ENCODE data around the gene TRIM46. TPM values are rescaled to one million over a fixed set of nuclear protein-coding genes. Genes with fewer than 3 reads are reported as not detected.

Gene TRIM46
- total and polyA plus RNA-seq, 2 of the 13 experiments (the other 11 are each of a cell fraction or from before 2014, with no cell fraction given): 0.04 to 0.09 TPM

GRCh38 chr1:155209312-155209721 is 35.7 kb downstream of the TRIM46 start (continued):
- TF ChIP-seq ZBTB49 (CRISPR knock-in tag; IDR thresholded peaks at IDR 0.05; ENCODE audit: borderline replicate concordance) (no peak), MEIS1 (CRISPR knock-in tag; IDR thresholded peaks at IDR 0.05; ENCODE audit: borderline replicate concordance) (no peak), ZNF784 (CRISPR knock-in tag; IDR thresholded peaks at IDR 0.05; ENCODE audit: borderline replicate concordance) (no peak), NONO (IDR thresholded peaks at IDR 0.05) (no peak), NONO (CRISPR knock-in tag; conservative IDR thresholded peaks at IDR 0.05) (0 out of 2 replicates have a peak, but pooled peaks have one; percentile 23), ZBTB20 (CRISPR knock-in tag; IDR thresholded peaks at IDR 0.05; ENCODE audit: borderline replicate concordance, low read depth) (no peak), RBAK (CRISPR knock-in tag; IDR thresholded peaks at IDR 0.05) (no peak), ZNF563 (CRISPR knock-in tag; IDR thresholded peaks at IDR 0.05) (peak; percentile 45; the same call in 1 of the 2 replicates), SIN3B (IDR thresholded peaks at IDR 0.05; ENCODE audit: low read length) (no peak), ZNF331 (CRISPR knock-in tag; IDR thresholded peaks at IDR 0.05) (0 out of 2 replicates have a peak, but pooled peaks have one; percentile 5), TMF1 (CRISPR knock-in tag; IDR thresholded peaks at IDR 0.05; ENCODE audit: low read depth) (0 out of 2 replicates have a peak, but pooled peaks have one; percentile 5), DMAP1 (CRISPR knock-in tag; IDR thresholded peaks at IDR 0.05) (peak; percentile 61; the same call in 1 of the 2 replicates), ZNF550 (CRISPR knock-in tag; IDR thresholded peaks at IDR 0.05; ENCODE audit: borderline replicate concordance) (no peak), TCF7 (IDR thresholded peaks at IDR 0.05; ENCODE audit: low read depth) (no peak), WIZ (CRISPR knock-in tag; IDR thresholded peaks at IDR 0.05) (0 out of 2 replicates have a peak, but pooled peaks have one; percentile 53), NR2F2 (IDR thresholded peaks at IDR 0.05; ENCODE audit: borderline replicate concordance, low read depth) (peak; percentile 15; the same call in 1 of the 2 replicates), PLSCR1 (CRISPR knock-in tag; IDR thresholded peaks at IDR 0.05; ENCODE audit: borderline replicate concordance) (no peak), PRMT3 (CRISPR knock-in tag; IDR thresholded peaks at IDR 0.05; ENCODE audit: borderline replicate concordance, low read depth) (no peak), ZNF792 (CRISPR knock-in tag; IDR thresholded peaks at IDR 0.05) (peak; percentile 51; the same call in 1 of the 2 replicates), KDM5A (IDR thresholded peaks at IDR 0.05; ENCODE audit: borderline replicate concordance, low read length) (peak; percentile 87), SOX5 (CRISPR knock-in tag; IDR thresholded peaks at IDR 0.05; ENCODE audit: borderline replicate concordance) (0 out of 2 replicates have a peak, but pooled peaks have one; percentile 16), IRX3 (CRISPR knock-in tag; IDR thresholded peaks at IDR 0.05; ENCODE audit: borderline replicate concordance, low read depth) (no peak)
- TF ChIP-seq, protein P1, sequence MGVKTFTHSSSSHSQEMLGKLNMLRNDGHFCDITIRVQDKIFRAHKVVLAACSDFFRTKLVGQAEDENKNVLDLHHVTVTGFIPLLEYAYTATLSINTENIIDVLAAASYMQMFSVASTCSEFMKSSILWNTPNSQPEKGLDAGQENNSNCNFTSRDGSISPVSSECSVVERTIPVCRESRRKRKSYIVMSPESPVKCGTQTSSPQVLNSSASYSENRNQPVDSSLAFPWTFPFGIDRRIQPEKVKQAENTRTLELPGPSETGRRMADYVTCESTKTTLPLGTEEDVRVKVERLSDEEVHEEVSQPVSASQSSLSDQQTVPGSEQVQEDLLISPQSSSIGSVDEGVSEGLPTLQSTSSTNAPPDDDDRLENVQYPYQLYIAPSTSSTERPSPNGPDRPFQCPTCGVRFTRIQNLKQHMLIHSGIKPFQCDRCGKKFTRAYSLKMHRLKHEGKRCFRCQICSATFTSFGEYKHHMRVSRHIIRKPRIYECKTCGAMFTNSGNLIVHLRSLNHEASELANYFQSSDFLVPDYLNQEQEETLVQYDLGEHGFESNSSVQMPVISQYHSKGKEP (CRISPR knock-in tag; IDR thresholded peaks at IDR 0.05): no peak
- TF ChIP-seq, protein P2, sequence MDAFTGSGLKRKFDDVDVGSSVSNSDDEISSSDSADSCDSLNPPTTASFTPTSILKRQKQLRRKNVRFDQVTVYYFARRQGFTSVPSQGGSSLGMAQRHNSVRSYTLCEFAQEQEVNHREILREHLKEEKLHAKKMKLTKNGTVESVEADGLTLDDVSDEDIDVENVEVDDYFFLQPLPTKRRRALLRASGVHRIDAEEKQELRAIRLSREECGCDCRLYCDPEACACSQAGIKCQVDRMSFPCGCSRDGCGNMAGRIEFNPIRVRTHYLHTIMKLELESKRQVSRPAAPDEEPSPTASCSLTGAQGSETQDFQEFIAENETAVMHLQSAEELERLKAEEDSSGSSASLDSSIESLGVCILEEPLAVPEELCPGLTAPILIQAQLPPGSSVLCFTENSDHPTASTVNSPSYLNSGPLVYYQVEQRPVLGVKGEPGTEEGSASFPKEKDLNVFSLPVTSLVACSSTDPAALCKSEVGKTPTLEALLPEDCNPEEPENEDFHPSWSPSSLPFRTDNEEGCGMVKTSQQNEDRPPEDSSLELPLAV (CRISPR knock-in tag; conservative IDR thresholded peaks at IDR 0.05; ENCODE audit: low read depth): no peak
